Measurements from ENCODE around the gene ADAT2. TPM values are rescaled to one million over a fixed set of nuclear protein-coding genes. Genes with fewer than 3 reads are reported as not detected.

Gene ADAT2
- total RNA-seq, 1 experiment from 2014 or later, result 18.4 TPM

GRCh38 chr6:143496974-143497373 is 46.5 kb upstream of the ADAT2 start:
- no peak overlapping the region for H3K27ac ChIP-seq (ENCODE audit: low read depth, low read length)
- H2AFZ ChIP-seq (ENCODE audit: low read depth, low read length, poor library complexity, severe bottlenecking), result no peak overlapping the region
- 0 out of 2 replicates have a peak, but pooled peaks cover 3% of the 10 kb centered on the region for H4K20me1 ChIP-seq (ENCODE audit: insufficient read depth)
- ATAC-seq (no peak), DNase-seq (ENCODE audit: low read depth, low spot score) (no peak)
- TF ChIP-seq SP1 (IDR thresholded peaks at IDR 0.05; ENCODE audit: low read depth) (no peak), SIN3A (IDR thresholded peaks at IDR 0.05; ENCODE audit: low read depth) (no peak), ELF1 (IDR thresholded peaks at IDR 0.05; ENCODE audit: borderline replicate concordance, low read depth) (no peak), MAX (IDR thresholded peaks at IDR 0.05) (no peak), EZH2 (IDR thresholded peaks at IDR 0.05) (no peak), ZBTB33 (IDR thresholded peaks at IDR 0.05; ENCODE audit: extremely low read depth, insufficient replicate concordance, low read length) (no peak), REST (IDR thresholded peaks at IDR 0.05; ENCODE audit: low read depth) (no peak), SRF (IDR thresholded peaks at IDR 0.05; ENCODE audit: low read depth) (no peak), ZNF274 (IDR thresholded peaks at IDR 0.05; ENCODE audit: low read depth, low read length) (no peak), CBX3 (IDR thresholded peaks at IDR 0.05; ENCODE audit: low read depth) (no peak), EGR1 (IDR thresholded peaks at IDR 0.05; ENCODE audit: low read depth) (no peak), RAD21 (IDR thresholded peaks at IDR 0.05; ENCODE audit: low read depth) (no peak), TCF7L2 (IDR thresholded peaks at IDR 0.05; ENCODE audit: borderline replicate concordance, extremely low read depth, insufficient read depth, insufficient read length) (no peak), JUND (IDR thresholded peaks at IDR 0.05) (no peak), YY1 (IDR thresholded peaks at IDR 0.05; ENCODE audit: extremely low read depth, insufficient replicate concordance, low read depth, low read length) (no peak), EZH2phosphoT487 (IDR thresholded peaks at IDR 0.05; ENCODE audit: borderline replicate concordance) (no peak)
- H3K36me3 ChIP-seq (ENCODE audit: control insufficient read depth in 1 of 2, insufficient read depth in 2 of 2, low read length in 2 of 2), result peaks cover 43 to 47% of the 10 kb centered on the region in 2 experiments
- no peak overlapping the region for H3K4me2 ChIP-seq (ENCODE audit: low read length)
- no TSS peak for BruUV-seq (replicated peaks)
- H3K4me1 ChIP-seq (ENCODE audit: control insufficient read depth in 1 of 2, insufficient read depth in 2 of 2, low read length in 2 of 2), result no peaks in the 10 kb centered on the region
- no peak overlapping the region for H3K9ac ChIP-seq (ENCODE audit: low read length)
- ChIA-PET CTCF (no interaction called here), RAD21 (ENCODE audit: low non-redundant PET in 1 of 2, low total read pairs in 2 of 2, uncharacterized antibody in 2 of 2, unreplicated experiment in 2 of 2) (no interaction called here), POLR2A (no interaction called here)
- H3K27me3 ChIP-seq (ENCODE audit: insufficient read depth, low read length), result no peaks in the 10 kb centered on the region
- H3K9me3 ChIP-seq (ENCODE audit: control insufficient read depth in 1 of 2, insufficient read depth in 1 of 2, low read depth in 1 of 2, low read length in 2 of 2), result no peaks in the 10 kb centered on the region
- no peaks in the 10 kb centered on the region; the same call in 1 of the 2 replicates for H3K79me2 ChIP-seq (ENCODE audit: insufficient read depth, low read length)
- intact Hi-C loops (cut with micrococcal nuclease), result no loop called here
- no peak overlapping the region for H3K4me3 ChIP-seq (replicated peaks in 1 of 2; ENCODE audit: low read depth in 1 of 2, low read length in 2 of 2)
- no peaks in the 10 kb centered on the region for H3K9me2 ChIP-seq (ENCODE audit: insufficient read depth)

Data from HCT116 (cell line).